ENCODE results near the gene ACO2. TPM values are rescaled to one million over a fixed set of nuclear protein-coding genes. Genes with fewer than 3 reads are reported as not detected.

The ACO2 gene
- total RNA-seq, 1 experiment from 2014 or later = 127 TPM

DNA sequence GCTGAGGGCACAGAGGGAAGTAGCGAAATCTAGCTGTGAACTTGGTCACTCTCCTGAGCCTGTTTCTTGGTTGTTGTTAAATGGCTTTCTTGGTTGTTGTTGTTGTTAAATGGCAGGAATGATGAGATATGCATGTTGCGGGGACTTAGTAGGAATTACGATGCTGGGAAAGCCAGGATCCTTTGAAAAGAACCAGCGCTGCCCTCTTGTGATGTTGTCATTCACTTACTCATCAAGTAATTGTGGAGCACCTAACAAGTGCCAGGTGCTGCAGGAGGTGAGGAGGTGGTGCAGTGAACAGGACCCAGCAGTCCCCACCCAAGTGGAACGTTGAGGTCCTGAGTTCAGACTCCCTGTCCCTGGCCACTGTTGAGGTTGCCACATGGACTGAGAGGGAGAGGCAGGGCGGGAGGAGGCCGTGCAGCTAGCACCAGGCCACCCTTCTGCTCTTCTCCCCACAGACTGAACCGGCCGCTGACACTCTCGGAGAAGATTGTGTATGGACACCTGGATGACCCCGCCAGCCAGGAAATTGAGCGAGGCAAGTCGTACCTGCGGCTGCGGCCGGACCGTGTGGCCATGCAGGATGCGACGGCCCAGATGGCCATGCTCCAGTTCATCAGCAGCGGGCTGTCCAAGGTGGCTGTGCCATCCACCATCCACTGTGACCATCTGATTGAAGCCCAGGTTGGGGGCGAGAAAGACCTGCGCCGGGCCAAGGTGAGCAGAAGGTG lies 38.6 kb downstream of the ACO2 start:
- no peak overlapping the region for H3K4me3 ChIP-seq (ENCODE audit: low read depth, low read length, poor library complexity, severe bottlenecking)
- peaks cover 18% of the 10 kb centered on the region for H3K36me3 ChIP-seq (ENCODE audit: insufficient read depth, low read length, poor library complexity, severe bottlenecking)
- H3K9me3 ChIP-seq (ENCODE audit: low read depth, low read length, poor library complexity, severe bottlenecking) = no peaks in the 10 kb centered on the region
- ChIA-PET POLR2A (ENCODE audit: low non-redundant PET) (no interaction called here), CTCF (no interaction called here)
- intact Hi-C loops (cut with micrococcal nuclease; ENCODE audit: unreplicated experiment) = no loop called here
- TF ChIP-seq EZH2 (IDR thresholded peaks at IDR 0.05; ENCODE audit: borderline replicate concordance, low read depth, low read length, poor library complexity, severe bottlenecking) (no peak), CTCF (conservative IDR thresholded peaks at IDR 0.05; ENCODE audit: low read depth, low read length) (no peak)
- BruUV-seq (replicated peaks) = no TSS peak
- no peak for DNase-seq (ENCODE audit: low spot score)
- peaks cover 10% of the 10 kb centered on the region for H3K4me1 ChIP-seq (ENCODE audit: insufficient read depth, low read length, poor library complexity, severe bottlenecking)
- H3K27me3 ChIP-seq (replicated peaks; ENCODE audit: insufficient read depth, low read depth, low read length, poor library complexity) = no peaks in the 10 kb centered on the region
- H3K27ac ChIP-seq (ENCODE audit: low read depth, low read length, poor library complexity, severe bottlenecking) = no peak overlapping the region

DNA sequence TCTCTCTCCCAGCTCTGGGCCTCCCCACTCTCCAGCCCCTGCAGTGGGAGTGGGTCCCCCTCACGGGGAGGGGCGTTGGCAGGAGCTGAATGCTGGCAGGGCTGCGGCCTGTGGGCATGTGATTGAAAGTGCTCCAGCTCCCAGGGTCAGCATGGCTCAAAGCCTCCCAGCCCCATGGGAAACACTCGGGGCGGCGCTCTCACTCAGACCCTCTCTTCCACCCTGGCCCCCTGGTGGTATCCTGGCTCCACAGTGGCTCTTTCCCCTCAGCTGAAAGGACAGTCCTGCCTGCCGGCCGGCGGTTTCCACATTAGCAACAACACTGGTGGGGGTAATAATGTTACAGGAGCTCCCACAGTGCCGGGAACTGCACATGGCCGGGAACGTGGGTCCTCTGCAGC lies 39.9 kb downstream of the ACO2 start:
- Histone ChIP-seq H3K27me3 (replicated peaks; ENCODE audit: insufficient read depth, low read depth, low read length, poor library complexity) (no peaks in the 10 kb centered on the region), H3K4me3 (ENCODE audit: low read depth, low read length, poor library complexity, severe bottlenecking) (no peak overlapping the region), H3K4me1 (ENCODE audit: insufficient read depth, low read length, poor library complexity, severe bottlenecking) (peaks cover 21% of the 10 kb centered on the region), H3K36me3 (ENCODE audit: insufficient read depth, low read length, poor library complexity, severe bottlenecking) (peaks cover 23% of the 10 kb centered on the region), H3K27ac (ENCODE audit: low read depth, low read length, poor library complexity, severe bottlenecking) (no peak overlapping the region), H3K9me3 (ENCODE audit: low read depth, low read length, poor library complexity, severe bottlenecking) (no peaks in the 10 kb centered on the region)
- CTCF ChIA-PET = no interaction called here
- no peak for DNase-seq (ENCODE audit: low spot score)
- POLR2A ChIA-PET (ENCODE audit: low non-redundant PET) = no interaction called here
- TF ChIP-seq EZH2 (IDR thresholded peaks at IDR 0.05; ENCODE audit: borderline replicate concordance, low read depth, low read length, poor library complexity, severe bottlenecking) (no peak), CTCF (conservative IDR thresholded peaks at IDR 0.05; ENCODE audit: low read depth, low read length) (no peak)
- intact Hi-C loops (cut with micrococcal nuclease; ENCODE audit: unreplicated experiment) = no loop called here
- BruUV-seq (replicated peaks) = no TSS peak

DNA sequence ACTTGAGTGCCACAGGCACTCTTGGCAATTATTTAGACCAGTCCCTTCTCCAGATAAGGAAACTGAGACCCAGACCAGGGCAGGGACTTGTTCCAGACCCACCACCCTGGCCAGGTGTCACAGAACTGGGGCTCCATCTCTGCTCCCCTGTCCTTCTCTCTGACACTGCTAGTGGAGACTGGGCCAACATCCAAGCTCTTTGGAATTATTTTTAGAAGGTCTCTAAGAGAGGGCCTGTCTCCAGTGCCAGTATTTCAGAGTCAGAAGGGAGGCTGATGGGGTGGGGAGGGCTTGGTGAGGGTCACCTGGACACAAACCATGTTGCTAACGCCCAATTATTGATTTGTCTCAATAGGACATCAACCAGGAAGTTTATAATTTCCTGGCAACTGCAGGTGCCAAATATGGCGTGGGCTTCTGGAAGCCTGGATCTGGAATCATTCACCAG lies 42.6 kb downstream of the ACO2 start:
- no peak for DNase-seq (ENCODE audit: low spot score)
- ChIA-PET POLR2A (ENCODE audit: low non-redundant PET) (no interaction called here), CTCF (no interaction called here)
- H3K36me3 ChIP-seq (ENCODE audit: insufficient read depth, low read length, poor library complexity, severe bottlenecking) = peaks cover 47% of the 10 kb centered on the region
- H3K9me3 ChIP-seq (ENCODE audit: low read depth, low read length, poor library complexity, severe bottlenecking) = no peaks in the 10 kb centered on the region
- H3K27ac ChIP-seq (ENCODE audit: low read depth, low read length, poor library complexity, severe bottlenecking) = peak overlapping the region; percentile 79
- BruUV-seq (replicated peaks) = no TSS peak
- peaks cover 21% of the 10 kb centered on the region for H3K4me1 ChIP-seq (ENCODE audit: insufficient read depth, low read length, poor library complexity, severe bottlenecking)
- H3K27me3 ChIP-seq (replicated peaks; ENCODE audit: insufficient read depth, low read depth, low read length, poor library complexity) = no peaks in the 10 kb centered on the region
- intact Hi-C loops (cut with micrococcal nuclease; ENCODE audit: unreplicated experiment) = loop anchor here (10.0 kb wide), 1 partner anchor 587 kb away; no protein-coding TSS in a partner anchor
- no peak overlapping the region for H3K4me3 ChIP-seq (ENCODE audit: low read depth, low read length, poor library complexity, severe bottlenecking)
- TF ChIP-seq CTCF (conservative IDR thresholded peaks at IDR 0.05; ENCODE audit: low read depth, low read length) = no peak
- no peak for TF ChIP-seq EZH2 (IDR thresholded peaks at IDR 0.05; ENCODE audit: borderline replicate concordance, low read depth, low read length, poor library complexity, severe bottlenecking)
